Measurements from ENCODE around the gene ARL17B. TPM values are rescaled to one million over a fixed set of nuclear protein-coding genes. Genes with fewer than 3 reads are reported as not detected.
A peak's percentile ranks its signal among the peaks of the same experiment; 100 is the strongest.
"Not testable (repeated sequence)": the region's sequence is repeated elsewhere in the genome, so short reads cannot be mapped to it uniquely, and the experiment has no call there.

The ARL17B gene
- total and polyA plus RNA-seq, 2 of the 8 experiments (the other 6 are each of a cell fraction or from before 2014, with no cell fraction given): 5.4 to 21.6 TPM

- 34% methylated on average over 6 of the region's 8 CpGs; no CpG with 5 or more reads in 1 of the 2 experiments for WGBS, 2 experiments (ENCODE audit: extremely low coverage in 1 of 2, insufficient coverage in 1 of 2, insufficient read length in 1 of 2, insufficient replicate concordance in 2 of 2, low coverage in 1 of 2, low lambda C conversion rate in 2 of 2, missing lambda C conversion rate in 1 of 2)
- H2AFZ ChIP-seq (ENCODE audit: low read length); H2AK5ac ChIP-seq (ENCODE audit: low read depth, low read length); H2BK5ac ChIP-seq (ENCODE audit: low read depth, low read length); H3K79me2 ChIP-seq (ENCODE audit: control insufficient read depth in 1 of 2, insufficient read depth in 2 of 2, low read length in 2 of 2); H3K18ac ChIP-seq (ENCODE audit: extremely low read depth, low read length); H2BK15ac ChIP-seq (ENCODE audit: low read length); H2BK12ac ChIP-seq (ENCODE audit: low read depth, low read length); H4K20me1 ChIP-seq (replicated peaks in 1 of 2; ENCODE audit: control insufficient read depth in 1 of 2, insufficient read depth in 2 of 2, low read length in 2 of 2); H3K27me3 ChIP-seq (replicated peaks in 1 of 4; ENCODE audit: control insufficient read depth in 3 of 4, extremely low read depth in 1 of 4, insufficient read depth in 3 of 4, low read length in 3 of 4); H3K4me1 ChIP-seq (replicated peaks in 1 of 4; ENCODE audit: control insufficient read depth in 3 of 4, insufficient read depth in 4 of 4, low read length in 3 of 4); H4K5ac ChIP-seq (ENCODE audit: insufficient read length, low read depth, low read length); POLR2A ChIA-PET (ENCODE audit: partially characterized antibody); H3K9me3 ChIP-seq (ENCODE audit: insufficient read depth in 2 of 2, low read depth in 1 of 2, low read length in 1 of 2); H3K79me1 ChIP-seq (ENCODE audit: low read depth, low read length); H3K56ac ChIP-seq (replicated peaks; ENCODE audit: insufficient read length, low read depth, low read length); H3K27ac ChIP-seq (ENCODE audit: low read depth, low read length); H2BK20ac ChIP-seq (ENCODE audit: low read length); H2BK120ac ChIP-seq (replicated peaks; ENCODE audit: low read depth, low read length); H3K9ac ChIP-seq (replicated peaks in 1 of 4; ENCODE audit: extremely low read depth in 1 of 4, low read depth in 3 of 4, low read length in 3 of 4); H4K91ac ChIP-seq (replicated peaks; ENCODE audit: insufficient read length, low read length); H3K36me3 ChIP-seq (ENCODE audit: control insufficient read depth in 2 of 4, insufficient read depth in 4 of 4, low read length in 3 of 4); H3K4me2 ChIP-seq (ENCODE audit: insufficient read depth in 1 of 2, low read depth in 2 of 2, low read length in 2 of 2); H3K4ac ChIP-seq (replicated peaks; ENCODE audit: insufficient read length, low read depth, low read length); H4K8ac ChIP-seq (ENCODE audit: extremely low read depth, insufficient read depth, low read length); H3K4me3 ChIP-seq (ENCODE audit: extremely low read depth in 1 of 4, insufficient read depth in 2 of 4, low read depth in 3 of 4, low read length in 4 of 4); H3K14ac ChIP-seq (ENCODE audit: insufficient read length); H3K23me2 ChIP-seq (ENCODE audit: low read depth, low read length); H3K23ac ChIP-seq (ENCODE audit: insufficient read length): not testable (repeated sequence)
- FAIRE-seq (peak; percentile 99), DNase-seq (ENCODE audit: low read depth in 1 of 2, low spot score in 2 of 2) (peak; percentile 66 to 98)
- CTCF ChIA-PET (ENCODE audit: partially characterized antibody): interaction anchor here (0.9 kb wide), 1 partner anchor 34 kb away, joined by 3 read pairs; no protein-coding TSS in a partner anchor
- 0 out of 2 replicates have a peak, but pooled peaks have one; percentile 58 for TF ChIP-seq KDM1A (IDR thresholded peaks at IDR 0.05; ENCODE audit: borderline replicate concordance, low read length)
- peak; percentile 67 to 82 (median 80) for TF ChIP-seq CTCF (IDR thresholded peaks at IDR 0.05; ENCODE audit: control extremely low read depth in 1 of 3, insufficient read depth in 1 of 3, low read depth in 1 of 3, low read length in 3 of 3)
- TF ChIP-seq RAD21 (IDR thresholded peaks at IDR 0.05 in 1 of 2, conservative IDR thresholded peaks at IDR 0.05 in 1 of 2; ENCODE audit: low read depth in 2 of 2, low read length in 2 of 2): peak; percentile 52 to 54
These were observed 107.8 kb downstream of the ARL17B start for GRCh38 chr17:46253722-46254121.
